Kidney (tissue), 14 donors: Measurements from ENCODE around the gene DIAPH1. TPM values are rescaled to one million over a fixed set of nuclear protein-coding genes. Genes with fewer than 3 reads are reported as not detected.

Source experiments
- DNase-seq, 5 donors: peaks; one replicate each; pipeline ENCODE4 v3.0.0-alpha.2; 2013 to 2020
- FAIRE-seq: peaks from 2 replicates; lab custom pipeline; 2012; peaks lifted over from hg19 to GRCh38; lab: Jason Lieb, UNC
- H3K27ac ChIP-seq, 2 donors: one replicate each; pipeline ENCODE4 v1.7.0; 2013; ENCODE audit warnings: low read depth in 2 of 2, low read length in 2 of 2, inconsistent platforms in 1 of 2
- H3K27me3 ChIP-seq: one replicate; pipeline ENCODE4 v1.7.1; 2013; ENCODE audit warnings: low read length, inconsistent platforms; ENCODE audit not compliant: control insufficient read depth, insufficient read depth
- H3K36me3 ChIP-seq, 3 donors: one replicate each; pipeline versions ENCODE4 v1.7.0 to v1.7.1; 2013; ENCODE audit warnings: low read length in 3 of 3, control low read depth in 1 of 3, inconsistent platforms in 1 of 3; ENCODE audit not compliant: insufficient read depth in 3 of 3, control insufficient read depth in 2 of 3
- H3K4me1 ChIP-seq, 3 donors: one replicate each; pipeline versions ENCODE4 v1.7.0 to v1.7.1; 2013; ENCODE audit warnings: low read length in 3 of 3, inconsistent platforms in 1 of 3, low read depth in 1 of 3; ENCODE audit not compliant: control insufficient read depth in 2 of 3, insufficient read depth in 2 of 3
- H3K4me3 ChIP-seq, 3 donors: one replicate each; pipeline versions ENCODE4 v1.7.0 to v1.8.1; 2013; ENCODE audit warnings: low read length in 3 of 3, control low read depth in 1 of 3, inconsistent platforms in 1 of 3
- H3K9ac ChIP-seq, 3 donors: one replicate each; pipeline versions ENCODE4 v1.7.0 to v1.7.1; 2013; ENCODE audit warnings: low read length in 3 of 3, control low read depth in 1 of 3, inconsistent platforms in 1 of 3
- H3K9me3 ChIP-seq, 3 donors: one replicate each; pipeline versions ENCODE4 v1.7.0 to v1.7.1; 2013; ENCODE audit warnings: low read length in 3 of 3, control low read depth in 1 of 3, inconsistent platforms in 1 of 3; ENCODE audit not compliant: control insufficient read depth in 2 of 3, insufficient read depth in 1 of 3
- intact Hi-C: fragments of 100-400 bp; cut with DNase I; formaldehyde crosslinking; loops from one replicate; pipeline ENCODE4 v1.11.1; 2022
- polyA plus RNA-seq: library from polyadenylated mRNA; stranded (reverse); fragments of 350-450 nt; fragmentation: Illumina TruSeq; extraction: RNeasy Lipid Tissue Mini Kit (QIAGEN cat#74804); gene quantifications from one replicate; pipeline ENCODE4 v1.2.3, GENCODE V29; 2014; ENCODE audit warnings: low read depth, low replicate concordance; ENCODE audit not compliant: insufficient read depth
- total RNA-seq: library from RNA; stranded (reverse); fragmentation: NEBNext Ultra II Directional; extraction: Animal tissue kit (Norgen Biotek cat#: 25700); gene quantifications from one replicate; pipeline ENCODE4 v1.2.1, GENCODE V29; 2021
- TF ChIP-seq, protein P1 (sequence below): IDR thresholded peaks from 3 replicates; pipeline ENCODE4 v1.5.1; 2012; ENCODE audit warnings: mild to moderate bottlenecking, moderate library complexity, borderline replicate concordance; ENCODE audit not compliant: insufficient read depth; ENCODE audit errors: extremely low read depth
- donor health status: control.
- donor health status: control.
- donor health status: control.
- donor health status: control.
- donor health status: control.
- donor health status: DM: yes; HTN: yes; CAD: no.
- donor health status: Normal renal cell carcinoma (clear cell type).

The DIAPH1 gene
- total and polyA plus RNA-seq, 2 donors from 2014 or later = 60.6 to 156 TPM

DNA sequence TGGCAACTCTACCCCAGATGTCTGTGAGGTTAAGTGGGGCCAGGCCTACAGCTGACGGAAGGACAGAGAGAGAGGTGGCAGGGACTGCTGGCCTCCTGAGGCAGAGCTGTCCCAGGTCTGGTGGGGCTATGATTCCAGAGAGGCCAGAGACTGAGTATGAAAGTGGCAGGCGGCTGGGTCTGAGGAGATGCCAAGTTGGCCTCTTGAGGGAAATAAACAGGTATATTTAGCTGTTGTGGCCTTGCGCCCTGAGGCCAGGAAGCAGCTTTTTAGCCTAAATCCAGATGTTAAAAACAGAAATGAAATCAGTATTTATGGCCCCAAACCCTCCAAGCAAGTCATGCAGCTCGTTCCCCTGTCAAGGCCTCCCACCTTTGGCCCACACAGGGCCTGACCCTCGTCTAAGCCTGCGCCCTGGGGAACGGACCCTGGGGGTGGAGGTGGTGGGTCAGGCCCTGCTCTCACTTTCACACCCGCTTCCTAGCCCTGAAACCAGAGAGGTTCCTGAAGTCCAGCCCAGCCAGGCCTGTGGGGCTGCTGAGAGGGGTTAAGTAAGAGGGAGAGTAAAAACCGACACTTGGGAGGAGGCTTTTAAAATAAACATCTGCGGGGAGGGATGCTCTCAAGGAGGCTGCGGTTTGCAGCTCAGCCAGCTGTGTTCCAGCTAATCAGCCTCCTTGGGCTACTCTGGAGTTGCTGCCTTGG lies 111.3 kb downstream of the DIAPH1 start:
- no peaks in the 10 kb centered on the region for H3K9me3 ChIP-seq
- no peak overlapping the region for H3K9ac ChIP-seq
- TF ChIP-seq, protein P1, sequence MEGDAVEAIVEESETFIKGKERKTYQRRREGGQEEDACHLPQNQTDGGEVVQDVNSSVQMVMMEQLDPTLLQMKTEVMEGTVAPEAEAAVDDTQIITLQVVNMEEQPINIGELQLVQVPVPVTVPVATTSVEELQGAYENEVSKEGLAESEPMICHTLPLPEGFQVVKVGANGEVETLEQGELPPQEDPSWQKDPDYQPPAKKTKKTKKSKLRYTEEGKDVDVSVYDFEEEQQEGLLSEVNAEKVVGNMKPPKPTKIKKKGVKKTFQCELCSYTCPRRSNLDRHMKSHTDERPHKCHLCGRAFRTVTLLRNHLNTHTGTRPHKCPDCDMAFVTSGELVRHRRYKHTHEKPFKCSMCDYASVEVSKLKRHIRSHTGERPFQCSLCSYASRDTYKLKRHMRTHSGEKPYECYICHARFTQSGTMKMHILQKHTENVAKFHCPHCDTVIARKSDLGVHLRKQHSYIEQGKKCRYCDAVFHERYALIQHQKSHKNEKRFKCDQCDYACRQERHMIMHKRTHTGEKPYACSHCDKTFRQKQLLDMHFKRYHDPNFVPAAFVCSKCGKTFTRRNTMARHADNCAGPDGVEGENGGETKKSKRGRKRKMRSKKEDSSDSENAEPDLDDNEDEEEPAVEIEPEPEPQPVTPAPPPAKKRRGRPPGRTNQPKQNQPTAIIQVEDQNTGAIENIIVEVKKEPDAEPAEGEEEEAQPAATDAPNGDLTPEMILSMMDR = no peak
- peaks cover 0 to 5% (median 0%) of the 10 kb centered on the region in 3 donors for H3K36me3 ChIP-seq
- no peak overlapping the region for H3K4me3 ChIP-seq
- H3K27me3 ChIP-seq = no peaks in the 10 kb centered on the region
- FAIRE-seq (no peak), DNase-seq (peak in 4 of 5 donors; percentile 48 to 90 (median 78))
- H3K4me1 ChIP-seq = peaks cover 4 to 6% (median 6%) of the 10 kb centered on the region in 3 donors
- intact Hi-C loops = no loop called here
- peak overlapping the region; percentile 23 to 49 for H3K27ac ChIP-seq

DNA sequence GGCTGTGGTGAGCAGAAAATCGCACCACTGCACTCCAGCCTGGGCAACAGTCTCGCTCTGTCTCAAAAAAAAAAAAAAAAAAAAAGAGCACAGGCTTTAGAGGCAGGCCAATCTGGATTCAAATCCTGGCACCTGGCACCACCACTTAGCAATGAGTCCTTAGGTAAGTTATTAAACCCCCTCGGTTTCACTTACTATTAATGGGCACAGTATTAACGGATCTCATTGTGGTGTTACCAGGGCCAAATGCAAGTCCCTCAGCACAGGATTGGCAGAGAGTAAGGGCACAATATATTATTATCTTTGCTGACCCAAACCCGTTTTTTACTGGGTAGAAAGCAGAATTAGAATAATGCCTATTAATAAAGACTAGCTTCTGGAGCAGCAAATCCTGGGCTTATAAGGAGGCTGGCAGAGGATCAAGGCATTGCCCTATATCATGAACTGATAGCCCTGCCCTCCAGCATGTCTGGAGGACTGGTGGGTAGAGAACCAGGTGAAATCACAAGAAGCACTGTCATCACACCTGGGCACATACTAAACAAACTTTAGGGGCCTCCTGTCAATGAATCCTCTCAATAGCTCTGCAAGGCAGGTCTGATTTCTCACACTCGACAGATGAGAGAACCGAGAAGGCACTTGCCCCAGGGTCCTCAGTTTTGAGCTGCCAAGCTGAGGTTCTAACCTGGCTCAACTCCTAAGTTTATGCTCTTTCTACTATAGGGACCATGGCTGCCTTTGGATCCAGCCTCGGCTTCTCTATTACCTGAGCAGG lies 112.2 kb downstream of the DIAPH1 start:
- TF ChIP-seq, protein P1 = no peak
- peaks cover 4 to 6% (median 6%) of the 10 kb centered on the region in 3 donors for H3K4me1 ChIP-seq
- intact Hi-C loops = no loop called here
- H3K9me3 ChIP-seq = no peaks in the 10 kb centered on the region
- H3K36me3 ChIP-seq = peaks cover 0 to 3% (median 0%) of the 10 kb centered on the region in 3 donors
- no peaks in the 10 kb centered on the region for H3K27me3 ChIP-seq
- H3K27ac ChIP-seq = no peak overlapping the region
- no peak for FAIRE-seq
- H3K4me3 ChIP-seq = no peak overlapping the region
- DNase-seq = no peak
- no peak overlapping the region for H3K9ac ChIP-seq

DNA sequence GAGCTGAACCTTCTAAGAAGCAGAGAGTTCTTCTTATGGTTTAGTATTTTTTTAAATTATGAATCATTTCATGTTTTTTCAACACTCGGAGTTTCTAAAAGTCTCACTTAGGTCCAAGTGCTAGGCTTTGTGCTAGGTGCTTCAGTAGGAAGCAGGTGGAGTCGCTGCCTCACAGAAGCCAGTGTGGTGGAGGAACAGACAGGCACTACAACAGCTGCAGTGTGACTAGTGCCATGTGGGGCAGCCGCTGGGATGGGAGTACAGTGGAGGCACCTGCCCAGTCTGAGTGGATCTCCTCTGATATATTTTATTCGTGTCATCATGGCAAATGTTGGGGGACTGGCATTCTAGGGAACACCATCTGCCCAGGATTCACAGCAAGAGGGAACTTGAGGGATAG lies 114.6 kb downstream of the DIAPH1 start:
- Histone ChIP-seq H3K27me3 (no peaks in the 10 kb centered on the region), H3K9me3 (no peaks in the 10 kb centered on the region), H3K4me1 (peaks cover under 1 to 1% (median under 1%) of the 10 kb centered on the region in 3 donors), H3K4me3 (no peak overlapping the region), H3K36me3 (no peaks in the 10 kb centered on the region), H3K27ac (no peak overlapping the region), H3K9ac (no peak overlapping the region)
- FAIRE-seq (no peak), DNase-seq (no peak)
- intact Hi-C loops = no loop called here
- TF ChIP-seq, protein P1 = no peak
